ENCODE results near the gene TMEM47.

TMEM47 gene

DNA sequence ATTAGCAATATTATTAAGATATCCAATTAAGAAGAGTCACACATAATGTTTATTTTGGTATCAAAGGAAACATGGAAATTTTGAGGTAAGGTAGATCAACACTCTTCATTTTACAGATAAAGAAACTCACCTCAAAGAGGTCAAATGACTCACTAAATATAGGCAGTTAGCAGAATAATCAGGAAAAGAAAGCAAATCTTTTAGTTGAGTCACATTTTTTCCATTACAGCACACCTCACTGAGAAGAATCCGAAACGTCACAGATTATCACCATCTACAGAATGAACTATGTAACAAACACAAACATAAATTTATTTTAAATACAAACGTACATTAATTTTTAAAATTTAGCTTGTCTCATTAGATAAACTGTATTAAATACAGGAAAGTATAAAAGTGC lies 70.1 kb downstream of the TMEM47 start:
- no peak for TF ChIP-seq CTCF (IDR thresholded peaks at IDR 0.05; ENCODE audit: borderline replicate concordance, insufficient read depth, low read depth, low read length)
- no peak overlapping the region for H3K4me3 ChIP-seq (ENCODE audit: low read depth, low read length)

GRCh38 chrX:34586346-34586911 lies 70.7 kb downstream of the TMEM47 start:
- H3K4me3 ChIP-seq (ENCODE audit: low read depth, low read length), result no peak overlapping the region
- no peak for TF ChIP-seq CTCF (IDR thresholded peaks at IDR 0.05; ENCODE audit: borderline replicate concordance, insufficient read depth, low read depth, low read length)

DNA sequence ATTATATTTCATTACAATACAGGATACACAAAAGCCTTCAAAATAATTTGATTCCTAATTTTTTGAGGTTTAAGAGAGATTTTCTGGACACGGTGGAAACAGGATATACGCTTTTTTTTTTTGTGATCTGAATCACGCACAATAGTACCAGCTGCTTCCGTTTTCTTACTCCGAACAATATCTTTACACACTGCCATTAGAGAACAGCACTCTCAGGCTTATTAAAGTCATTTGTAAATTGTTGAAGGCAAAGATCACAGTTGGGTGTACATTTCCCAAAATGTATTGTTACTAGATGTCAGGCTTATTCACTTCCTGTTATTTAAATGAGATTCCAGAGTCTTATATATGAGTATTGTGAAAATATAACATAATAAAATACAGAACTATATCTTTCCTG lies 71.5 kb downstream of the TMEM47 start:
- no peak overlapping the region for H3K4me3 ChIP-seq (ENCODE audit: low read depth, low read length)
- TF ChIP-seq CTCF (IDR thresholded peaks at IDR 0.05; ENCODE audit: borderline replicate concordance, insufficient read depth, low read depth, low read length), result no peak

GRCh38 chrX:34584781-34585180 lies 72.3 kb downstream of the TMEM47 start:
- no peak overlapping the region for H3K4me3 ChIP-seq (ENCODE audit: low read depth, low read length)
- no peak for TF ChIP-seq CTCF (IDR thresholded peaks at IDR 0.05; ENCODE audit: borderline replicate concordance, insufficient read depth, low read depth, low read length)

DNA sequence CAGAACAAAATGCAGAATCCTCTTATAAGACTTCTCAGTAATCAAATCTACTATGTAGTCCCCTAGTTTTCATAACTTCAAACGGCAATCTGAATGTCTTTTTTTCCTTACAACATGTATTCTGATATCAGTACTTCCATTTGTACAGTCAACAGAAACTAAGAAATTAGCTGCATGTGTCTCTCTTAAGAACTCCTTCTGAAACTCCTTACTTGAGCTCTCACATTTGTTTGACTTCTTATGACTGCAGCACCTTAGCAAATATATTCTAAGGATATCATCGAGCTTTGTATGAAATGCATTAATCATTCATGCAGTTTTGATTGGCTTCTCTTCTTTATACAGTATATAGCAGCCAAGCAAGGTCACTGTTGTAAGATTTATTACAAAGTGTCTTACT lies 77.0 kb downstream of the TMEM47 start:
- no peak overlapping the region for H3K4me3 ChIP-seq (ENCODE audit: low read depth, low read length)

GRCh38 chrX:34578237-34578636 lies 78.8 kb downstream of the TMEM47 start:
- no peak for TF ChIP-seq CTCF (IDR thresholded peaks at IDR 0.05; ENCODE audit: borderline replicate concordance, insufficient read depth, low read depth, low read length)
- H3K4me3 ChIP-seq (ENCODE audit: low read depth, low read length), result no peak overlapping the region

More for the DNA sequence above, 77.0 kb downstream of the TMEM47 start:
- no peak for TF ChIP-seq CTCF (IDR thresholded peaks at IDR 0.05; ENCODE audit: borderline replicate concordance, insufficient read depth, low read depth, low read length)

Measured in GM12875 (cell line).